Fibroblast of lung (primary cell): Measurements from ENCODE around the gene TEX35.

Experiments
- CTCF ChIP-seq, 2 donors: IDR thresholded peaks in 1 of 2; conservative IDR thresholded peaks in 1 of 2; 1 replicate in 1 of 2; 2 replicates in 1 of 2; pipeline ENCODE4 v1.5.1; 2011 to 2012; ENCODE audit warnings: low read length in 2 of 2, control low read depth in 1 of 2, inconsistent platforms in 1 of 2, low read depth in 1 of 2, mild to moderate bottlenecking in 1 of 2
- EZH2 ChIP-seq: IDR thresholded peaks from 2 replicates; pipeline ENCODE4 v1.5.1; 2012; ENCODE audit warnings: low read length, control low read depth, mild to moderate bottlenecking; ENCODE audit errors: missing control alignments

- TF ChIP-seq CTCF (conservative IDR thresholded peaks at IDR 0.05 in 1 of 2, IDR thresholded peaks at IDR 0.05 in 1 of 2; ENCODE audit: low read depth in 1 of 2, low read length in 2 of 2) (no peak), EZH2 (no peak)
Observed at GRCh38 chr1:178498896-178499675, 13.8 kb upstream of the TEX35 start.
